DOHH2 (cell line): ENCODE results near the gene ZNF224.

ENCODE experiments used
- EZH2phosphoT487 ChIP-seq: fragments of 200-600 bp; sonication (generic); IDR thresholded peaks from 2 replicates; pipeline ENCODE4 v1.6.1; 2017; ENCODE audit warnings: borderline replicate concordance, mild to moderate bottlenecking, antibody characterized with exemption, low read length, moderate library complexity, mixed read lengths
- TF ChIP-seq, protein P1 (sequence below): fragments of 200-600 bp; sonication (generic); IDR thresholded peaks from one replicate; pipeline ENCODE4 v1.5.1; 2014; ENCODE audit warnings: antibody characterized with exemption, mild to moderate bottlenecking, low read depth, low read length; ENCODE audit not compliant: poor library complexity, severe bottlenecking

DNA sequence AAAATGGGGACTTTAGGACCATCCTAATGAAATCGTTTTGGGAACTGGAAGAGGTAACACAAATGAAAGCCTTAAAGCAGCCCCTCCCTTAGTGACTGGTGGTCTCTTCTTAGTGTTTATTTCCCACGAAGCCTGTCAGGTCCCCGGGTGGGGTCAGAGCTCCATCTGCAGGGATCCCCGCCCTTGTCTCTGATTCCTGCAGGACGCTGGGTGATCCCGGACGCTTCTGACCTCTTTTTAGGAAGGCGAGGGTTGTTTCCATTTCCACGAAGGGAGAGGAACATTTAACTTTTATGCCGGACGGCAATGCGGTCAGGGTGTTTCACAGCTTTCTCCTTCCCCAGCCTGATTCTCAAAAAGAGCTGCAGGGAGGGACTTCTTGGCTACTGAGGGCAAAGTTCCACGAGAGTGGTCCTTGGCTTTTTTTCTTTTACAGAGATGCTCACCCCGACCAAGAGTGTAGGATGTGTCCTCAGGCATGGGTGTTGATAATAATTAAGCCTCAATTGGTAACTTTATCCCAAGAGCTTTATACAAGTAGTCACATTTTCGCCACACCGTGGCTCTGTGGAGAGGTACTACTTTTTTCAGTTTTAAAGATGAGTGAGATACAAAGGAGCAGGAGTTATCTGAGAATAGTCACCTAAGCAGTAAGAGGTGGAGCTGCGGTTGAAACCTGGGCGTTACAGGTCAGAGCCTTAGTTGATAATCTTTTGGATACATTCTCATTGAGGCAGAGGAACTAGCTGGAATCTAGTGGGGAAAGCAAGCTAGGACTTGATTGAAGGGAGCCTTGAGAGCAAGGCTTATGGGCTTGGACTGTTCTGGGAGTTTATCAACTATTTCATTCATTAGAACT, 21.4 kb upstream of the ZNF224 start:
- TF ChIP-seq, protein P1, sequence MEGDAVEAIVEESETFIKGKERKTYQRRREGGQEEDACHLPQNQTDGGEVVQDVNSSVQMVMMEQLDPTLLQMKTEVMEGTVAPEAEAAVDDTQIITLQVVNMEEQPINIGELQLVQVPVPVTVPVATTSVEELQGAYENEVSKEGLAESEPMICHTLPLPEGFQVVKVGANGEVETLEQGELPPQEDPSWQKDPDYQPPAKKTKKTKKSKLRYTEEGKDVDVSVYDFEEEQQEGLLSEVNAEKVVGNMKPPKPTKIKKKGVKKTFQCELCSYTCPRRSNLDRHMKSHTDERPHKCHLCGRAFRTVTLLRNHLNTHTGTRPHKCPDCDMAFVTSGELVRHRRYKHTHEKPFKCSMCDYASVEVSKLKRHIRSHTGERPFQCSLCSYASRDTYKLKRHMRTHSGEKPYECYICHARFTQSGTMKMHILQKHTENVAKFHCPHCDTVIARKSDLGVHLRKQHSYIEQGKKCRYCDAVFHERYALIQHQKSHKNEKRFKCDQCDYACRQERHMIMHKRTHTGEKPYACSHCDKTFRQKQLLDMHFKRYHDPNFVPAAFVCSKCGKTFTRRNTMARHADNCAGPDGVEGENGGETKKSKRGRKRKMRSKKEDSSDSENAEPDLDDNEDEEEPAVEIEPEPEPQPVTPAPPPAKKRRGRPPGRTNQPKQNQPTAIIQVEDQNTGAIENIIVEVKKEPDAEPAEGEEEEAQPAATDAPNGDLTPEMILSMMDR, result no peak
- TF ChIP-seq EZH2phosphoT487, result no peak
